DOHH2 (cell line): Measurements from ENCODE around the gene GPR15LG.

Experiments
- CTCF ChIP-seq: fragments of 200-600 bp; sonication (generic); IDR thresholded peaks from one replicate; pipeline ENCODE4 v1.5.1; 2014; ENCODE audit warnings: antibody characterized with exemption, mild to moderate bottlenecking, low read depth, low read length; ENCODE audit not compliant: poor library complexity, severe bottlenecking
- EZH2phosphoT487 ChIP-seq: fragments of 200-600 bp; sonication (generic); IDR thresholded peaks from 2 replicates; pipeline ENCODE4 v1.6.1; 2017; ENCODE audit warnings: borderline replicate concordance, mild to moderate bottlenecking, antibody characterized with exemption, low read length, moderate library complexity, mixed read lengths

DNA sequence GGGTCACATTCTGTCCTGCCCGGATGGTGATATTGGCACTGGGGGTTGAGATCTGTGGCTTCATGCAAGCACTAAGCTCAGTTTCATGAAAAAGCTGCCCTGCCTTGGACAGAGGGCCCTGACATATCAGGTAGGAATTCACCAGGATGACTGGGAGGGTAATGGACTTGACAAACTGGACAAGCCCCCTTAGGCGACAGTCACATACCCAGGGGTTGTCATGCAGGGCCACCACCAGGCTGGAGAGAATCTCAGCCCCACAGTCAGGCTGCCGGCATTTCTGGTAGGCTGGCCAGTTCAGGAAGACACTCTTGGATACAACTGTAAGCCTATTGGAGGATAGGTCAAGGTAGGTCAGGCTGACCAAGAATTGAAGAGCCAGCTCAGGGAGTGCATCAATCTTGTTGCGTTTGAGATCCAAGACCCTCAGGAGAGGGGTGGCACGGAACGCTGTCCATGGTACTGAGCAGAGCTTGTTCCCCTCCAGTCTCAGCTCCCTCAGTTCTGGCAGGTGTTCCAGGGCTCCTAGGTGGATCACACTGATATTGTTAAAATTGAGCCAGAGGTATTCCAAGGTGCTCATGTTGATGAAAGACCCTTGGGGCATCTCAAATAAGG lies 50.9 kb downstream of the GPR15LG start:
- TF ChIP-seq CTCF: no peak
- TF ChIP-seq EZH2phosphoT487: no peak
